ENCODE data around the gene CEMP1. TPM values are rescaled to one million over a fixed set of nuclear protein-coding genes. Genes with fewer than 3 reads are reported as not detected.
A peak's percentile ranks its signal among the peaks of the same experiment; 100 is the strongest.
"Not testable (repeated sequence)": the region's sequence is repeated elsewhere in the genome, so short reads cannot be mapped to it uniquely, and the experiment has no call there.

CEMP1 gene
- total RNA-seq, 1 donor from 2014 or later, result not detected

- DNase-seq (ENCODE audit: low spot score), result no peak
- peaks cover 22% of the 10 kb centered on the region for H3K79me2 ChIP-seq (ENCODE audit: low read depth)
- Mint-ChIP-seq H3K9me3 (no peaks in the 10 kb centered on the region), H3K27ac (no peak overlapping the region), H3K4me1 (peaks cover 31% of the 10 kb centered on the region), H3K36me3 (no peaks in the 10 kb centered on the region), H3K4me3 (peak overlapping the region; percentile 63), H3K27me3 (ENCODE audit: insufficient read depth, low read depth) (peaks cover 20% of the 10 kb centered on the region)
- no peaks in the 10 kb centered on the region for H3K36me3 ChIP-seq
- peaks cover 13% of the 10 kb centered on the region for H3K27me3 ChIP-seq
- TF ChIP-seq EZH2 (IDR thresholded peaks at IDR 0.05), result no peak
- TF ChIP-seq EZH2phosphoT487 (IDR thresholded peaks at IDR 0.05), result no peak
- TF ChIP-seq, protein P1, sequence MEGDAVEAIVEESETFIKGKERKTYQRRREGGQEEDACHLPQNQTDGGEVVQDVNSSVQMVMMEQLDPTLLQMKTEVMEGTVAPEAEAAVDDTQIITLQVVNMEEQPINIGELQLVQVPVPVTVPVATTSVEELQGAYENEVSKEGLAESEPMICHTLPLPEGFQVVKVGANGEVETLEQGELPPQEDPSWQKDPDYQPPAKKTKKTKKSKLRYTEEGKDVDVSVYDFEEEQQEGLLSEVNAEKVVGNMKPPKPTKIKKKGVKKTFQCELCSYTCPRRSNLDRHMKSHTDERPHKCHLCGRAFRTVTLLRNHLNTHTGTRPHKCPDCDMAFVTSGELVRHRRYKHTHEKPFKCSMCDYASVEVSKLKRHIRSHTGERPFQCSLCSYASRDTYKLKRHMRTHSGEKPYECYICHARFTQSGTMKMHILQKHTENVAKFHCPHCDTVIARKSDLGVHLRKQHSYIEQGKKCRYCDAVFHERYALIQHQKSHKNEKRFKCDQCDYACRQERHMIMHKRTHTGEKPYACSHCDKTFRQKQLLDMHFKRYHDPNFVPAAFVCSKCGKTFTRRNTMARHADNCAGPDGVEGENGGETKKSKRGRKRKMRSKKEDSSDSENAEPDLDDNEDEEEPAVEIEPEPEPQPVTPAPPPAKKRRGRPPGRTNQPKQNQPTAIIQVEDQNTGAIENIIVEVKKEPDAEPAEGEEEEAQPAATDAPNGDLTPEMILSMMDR (IDR thresholded peaks at IDR 0.05), result no peak
- H3K4me3 ChIP-seq, result no peak overlapping the region
- H3K9ac ChIP-seq, result no peak overlapping the region
- H3F3A ChIP-seq (ENCODE audit: low read depth), result peaks cover 6% of the 10 kb centered on the region
- H3K27ac ChIP-seq, result no peak overlapping the region
- no peaks in the 10 kb centered on the region for H3K9me3 ChIP-seq (ENCODE audit: low read depth)
- no peak overlapping the region for H2AFZ ChIP-seq (replicated peaks)
- H3K4me2 ChIP-seq, result no peak overlapping the region
- peaks cover 16% of the 10 kb centered on the region for H4K20me1 ChIP-seq (ENCODE audit: low read depth)
- no peaks in the 10 kb centered on the region for H3K4me1 ChIP-seq
Observed at GRCh38 chr16:2535625-2536013, 4.4 kb upstream of the CEMP1 start.

DNA sequence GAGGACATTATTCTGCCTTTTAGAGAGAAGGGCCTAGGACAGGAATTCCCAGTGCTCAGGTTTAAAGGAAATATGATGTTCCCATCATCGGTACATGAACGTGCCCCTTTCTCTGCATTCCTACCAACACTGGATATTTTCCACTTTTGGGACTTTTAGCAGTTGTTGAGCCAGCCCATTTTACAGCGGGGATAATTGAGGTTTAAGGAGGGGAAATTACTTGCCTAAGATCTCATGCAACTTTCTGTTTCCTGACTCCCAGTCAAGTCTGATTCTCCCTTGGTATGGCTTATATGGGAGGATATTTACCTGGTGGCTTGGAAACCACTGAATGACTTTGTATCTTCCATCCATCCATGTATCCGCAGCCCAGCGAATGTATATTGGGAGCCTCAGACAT is 3.1 kb upstream of the CEMP1 start:
- H3K79me2 ChIP-seq (ENCODE audit: low read depth); H3K9me3 Mint-ChIP-seq; DNase-seq (ENCODE audit: low spot score); H2AFZ ChIP-seq (replicated peaks); H3K9ac ChIP-seq; H3K27ac ChIP-seq; H3K4me3 ChIP-seq; H3K4me1 ChIP-seq; H3K27ac Mint-ChIP-seq; H4K20me1 ChIP-seq (ENCODE audit: low read depth); H3K4me2 ChIP-seq; H3K9me3 ChIP-seq (ENCODE audit: low read depth); H3K36me3 ChIP-seq; H3K36me3 Mint-ChIP-seq: not testable (repeated sequence)
- Mint-ChIP-seq H3K4me1 (peaks cover 28% of the 10 kb centered on the region), H3K4me3 (peak overlapping the region; percentile 79), H3K27me3 (ENCODE audit: insufficient read depth, low read depth) (peaks cover 24% of the 10 kb centered on the region)
- Histone ChIP-seq H3K27me3 (peaks cover 13% of the 10 kb centered on the region), H3F3A (ENCODE audit: low read depth) (peaks cover 11% of the 10 kb centered on the region)

GRCh38 chr16:2533912-2534311 is 2.7 kb upstream of the CEMP1 start:
- Histone ChIP-seq H2AFZ (replicated peaks) (no peak overlapping the region), H3K36me3 (no peaks in the 10 kb centered on the region), H3K4me2 (no peak overlapping the region), H3F3A (ENCODE audit: low read depth) (peaks cover 11% of the 10 kb centered on the region), H3K79me2 (ENCODE audit: low read depth) (peaks cover 5% of the 10 kb centered on the region), H3K9me3 (ENCODE audit: low read depth) (no peaks in the 10 kb centered on the region), H4K20me1 (ENCODE audit: low read depth) (peaks cover 4% of the 10 kb centered on the region), H3K27ac (no peak overlapping the region), H3K27me3 (peaks cover 13% of the 10 kb centered on the region), H3K4me1 (no peaks in the 10 kb centered on the region), H3K4me3 (no peak overlapping the region), H3K9ac (no peak overlapping the region)
- Mint-ChIP-seq H3K27ac (no peak overlapping the region), H3K4me1 (peaks cover 26% of the 10 kb centered on the region), H3K27me3 (ENCODE audit: insufficient read depth, low read depth) (peaks cover 24% of the 10 kb centered on the region), H3K9me3 (no peaks in the 10 kb centered on the region), H3K4me3 (peak overlapping the region; percentile 79), H3K36me3 (no peaks in the 10 kb centered on the region)
- DNase-seq (ENCODE audit: low spot score), result no peak
- no peak for TF ChIP-seq EZH2phosphoT487 (IDR thresholded peaks at IDR 0.05)
- no peak for TF ChIP-seq EZH2 (IDR thresholded peaks at IDR 0.05)
- TF ChIP-seq, protein P1 (IDR thresholded peaks at IDR 0.05), result no peak

DNA sequence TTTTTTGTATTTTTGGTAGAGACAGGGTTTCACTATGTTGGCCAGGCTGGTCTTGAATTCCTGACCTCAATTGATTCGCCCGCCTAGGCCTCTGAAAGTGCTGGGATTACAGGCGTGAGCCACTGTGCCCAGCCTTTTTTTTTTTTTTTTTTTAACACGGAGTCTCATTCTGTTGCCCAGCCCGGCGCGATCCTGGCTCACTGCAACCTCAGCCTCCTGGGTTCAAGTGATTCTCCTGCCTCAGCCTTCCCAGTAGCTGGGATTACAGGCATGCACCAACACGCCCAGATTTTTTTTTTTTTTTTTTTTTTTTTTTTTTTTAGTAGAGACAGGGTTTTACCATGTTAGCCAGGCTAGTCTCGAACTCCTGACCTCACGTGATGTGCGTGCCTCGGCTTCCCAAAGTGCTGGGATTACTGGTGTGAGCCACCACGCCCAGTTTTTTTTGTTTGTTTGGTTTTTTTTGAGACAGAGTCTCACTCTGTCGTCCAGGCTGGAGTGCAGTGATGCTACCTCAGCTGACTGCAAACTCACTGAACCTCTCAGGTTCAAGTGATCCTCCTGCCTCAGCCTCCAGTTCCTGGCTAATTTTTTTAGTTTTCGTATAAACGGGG is 2.0 kb upstream of the CEMP1 start:
- not testable (repeated sequence) for H3K36me3 ChIP-seq; H2AFZ ChIP-seq (replicated peaks); H3K9me3 ChIP-seq (ENCODE audit: low read depth); H4K20me1 ChIP-seq (ENCODE audit: low read depth); H3K27ac ChIP-seq; H3K36me3 Mint-ChIP-seq; DNase-seq (ENCODE audit: low spot score); H3K9ac ChIP-seq; H3K27ac Mint-ChIP-seq; H3K4me1 ChIP-seq; H3K9me3 Mint-ChIP-seq; H3K79me2 ChIP-seq (ENCODE audit: low read depth)
- Histone ChIP-seq H3F3A (ENCODE audit: low read depth) (peaks cover 11% of the 10 kb centered on the region), H3K4me2 (peak overlapping the region; percentile 83), H3K4me3 (peak overlapping the region; percentile 62), H3K27me3 (peaks cover 13% of the 10 kb centered on the region)
- H3K4me1 Mint-ChIP-seq, result peaks cover 23% of the 10 kb centered on the region
- peak overlapping the region; percentile 89 for H3K4me3 Mint-ChIP-seq
- peaks cover 24% of the 10 kb centered on the region for H3K27me3 Mint-ChIP-seq (ENCODE audit: insufficient read depth, low read depth)

Measured in neural progenitor cell (in vitro differentiated cells).